CD8-positive, alpha-beta memory T cell (primary cell): ENCODE measurements around the gene INPP5K. TPM values are rescaled to one million over a fixed set of nuclear protein-coding genes. Genes with fewer than 3 reads are reported as not detected.
"Not testable (repeated sequence)": the region's sequence is repeated elsewhere in the genome, so short reads cannot be mapped to it uniquely, and the experiment has no call there.

Experiments used
- CTCF ChIA-PET: fragments of 350-600 bp; sonication (Branson Sonifier 250); formaldehyde crosslinking; loops from one replicate; lab custom pipeline; 2021; ENCODE audit warnings: antibody characterized with exemption; lab: Charles Lee
- POLR2A ChIA-PET: fragments of 350-600 bp; sonication (Branson Sonifier 250); formaldehyde crosslinking; loops from one replicate; lab custom pipeline; 2021; ENCODE audit warnings: antibody characterized with exemption; lab: Charles Lee
- DNase-seq, 5 donors: peaks; one replicate each; pipeline versions ENCODE4 v3.0.0 to v3.0.0-alpha.2; 2020 to 2022; ENCODE audit warnings: mixed read lengths in 1 of 5
- H3K27ac ChIP-seq: one replicate; pipeline ENCODE4 v1.7.0; 2013; ENCODE audit warnings: low read depth, mild to moderate bottlenecking, low read length, moderate library complexity
- H3K27me3 ChIP-seq: 2 replicates; pipeline ENCODE4 v1.7.0; 2013; ENCODE audit warnings: low read length, mild to moderate bottlenecking; ENCODE audit not compliant: insufficient read depth, poor library complexity, severe bottlenecking
- H3K36me3 ChIP-seq: 2 replicates; pipeline ENCODE4 v1.7.0; 2013; ENCODE audit warnings: mild to moderate bottlenecking, low read length, moderate library complexity; ENCODE audit not compliant: insufficient read depth
- H3K4me1 ChIP-seq: 2 replicates; pipeline ENCODE4 v1.7.0; 2013; ENCODE audit warnings: mild to moderate bottlenecking, low read length, moderate library complexity; ENCODE audit not compliant: insufficient read depth
- H3K4me3 ChIP-seq: 2 replicates; pipeline ENCODE4 v1.7.0; 2013; ENCODE audit warnings: mild to moderate bottlenecking, low read length
- H3K9me3 ChIP-seq: 2 replicates; pipeline ENCODE4 v1.7.0; 2013; ENCODE audit warnings: mild to moderate bottlenecking, low read length
- H3K27ac Mint-ChIP-seq, 8 donors: one replicate each; pipeline ENCODE4 v1.8.0; 2020 to 2021; ENCODE audit warnings: mixed read lengths in 8 of 8, mild to moderate bottlenecking in 6 of 8, inconsistent platforms in 3 of 8, moderate library complexity in 3 of 8
- H3K27me3 Mint-ChIP-seq, 2 donors: one replicate each; pipeline ENCODE4 v1.8.0; 2020 to 2021; ENCODE audit warnings: mixed read lengths in 2 of 2, mild to moderate bottlenecking in 1 of 2, moderate library complexity in 1 of 2
- H3K36me3 Mint-ChIP-seq, 3 donors: one replicate each; pipeline ENCODE4 v1.8.0; 2020 to 2021; ENCODE audit warnings: mixed read lengths in 3 of 3, inconsistent platforms in 1 of 3, mild to moderate bottlenecking in 1 of 3
- H3K4me1 Mint-ChIP-seq, 3 donors: one replicate each; pipeline ENCODE4 v1.8.0; 2020 to 2021; ENCODE audit warnings: mixed read lengths in 3 of 3, inconsistent platforms in 1 of 3, mild to moderate bottlenecking in 1 of 3
- H3K4me3 Mint-ChIP-seq, 7 donors: one replicate each; pipeline ENCODE4 v1.8.0; 2020 to 2021; ENCODE audit warnings: mixed read lengths in 7 of 7, mild to moderate bottlenecking in 6 of 7, moderate library complexity in 4 of 7, inconsistent platforms in 2 of 7
- H3K9me3 Mint-ChIP-seq, 5 donors: one replicate each; pipeline ENCODE4 v1.8.0; 2020 to 2022; ENCODE audit warnings: mixed read lengths in 5 of 5, mild to moderate bottlenecking in 3 of 5, moderate library complexity in 2 of 5, inconsistent platforms in 1 of 5
- polyA plus RNA-seq: library from polyadenylated mRNA; unstranded; fragments of 300-500 nt; fragmentation: Illumina TruSeq; gene quantifications from one replicate; pipeline ENCODE4 v1.2.3, GENCODE V29; 2021
- total RNA-seq, 2 experiments: library from RNA; stranded (reverse); gene quantifications; one replicate each; pipeline ENCODE4 v1.2.3, GENCODE V29; 2021

INPP5K gene
- total and polyA plus RNA-seq, 3 experiments from 2014 or later, result 29.5 to 80.2 (median 31.9) TPM

DNA sequence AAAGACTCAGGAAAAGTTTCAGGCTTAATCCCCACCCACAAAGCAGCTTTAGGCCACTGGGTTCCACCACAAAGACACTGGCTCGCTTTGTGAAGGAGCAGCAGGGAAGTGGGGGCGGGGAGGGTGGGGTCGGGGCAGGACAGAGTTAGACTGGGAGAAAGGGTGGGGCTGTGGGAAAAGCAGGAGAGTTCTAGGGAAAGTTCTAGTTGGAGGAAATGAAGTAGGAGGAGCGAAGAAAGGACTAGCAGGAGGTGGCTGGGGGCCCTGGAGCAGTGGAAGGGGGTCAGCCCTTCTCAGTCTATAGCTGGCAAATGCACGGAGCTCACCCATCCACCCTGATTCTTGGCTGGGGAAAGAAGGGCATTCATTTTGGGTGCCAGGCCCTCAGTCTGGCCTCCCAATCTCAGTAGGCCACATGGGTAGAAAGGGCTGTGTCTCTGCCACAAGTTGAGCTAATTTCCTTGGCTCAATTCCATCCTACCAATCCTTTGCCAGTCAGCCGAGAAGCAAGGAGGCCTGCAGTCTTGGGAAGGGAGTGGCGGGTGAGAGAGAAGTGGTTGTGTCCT, 4.6 kb downstream of the INPP5K start:
- Histone ChIP-seq H3K27ac (no peak overlapping the region), H3K27me3 (no peaks in the 10 kb centered on the region), H3K9me3 (no peaks in the 10 kb centered on the region), H3K36me3 (peaks cover 34% of the 10 kb centered on the region), H3K4me3 (no peak overlapping the region), H3K4me1 (peaks cover 15% of the 10 kb centered on the region)
- no peaks in the 10 kb centered on the region for H3K9me3 Mint-ChIP-seq
- POLR2A ChIA-PET, result no interaction called here
- DNase-seq, result no peak
- CTCF ChIA-PET, result interaction anchor here (4.5 kb wide), 1 partner anchor 147 kb away, joined by 20 read pairs; no protein-coding TSS in a partner anchor
- H3K36me3 Mint-ChIP-seq, result peaks cover 0 to 80% (median 11%) of the 10 kb centered on the region in 3 donors
- peaks cover 23 to 45% (median 39%) of the 10 kb centered on the region in 3 donors for H3K4me1 Mint-ChIP-seq
- H3K4me3 Mint-ChIP-seq, result no peak overlapping the region
- peak overlapping the region in 1 of 8 donors; percentile 74 for H3K27ac Mint-ChIP-seq
- no peaks in the 10 kb centered on the region for H3K27me3 Mint-ChIP-seq

DNA sequence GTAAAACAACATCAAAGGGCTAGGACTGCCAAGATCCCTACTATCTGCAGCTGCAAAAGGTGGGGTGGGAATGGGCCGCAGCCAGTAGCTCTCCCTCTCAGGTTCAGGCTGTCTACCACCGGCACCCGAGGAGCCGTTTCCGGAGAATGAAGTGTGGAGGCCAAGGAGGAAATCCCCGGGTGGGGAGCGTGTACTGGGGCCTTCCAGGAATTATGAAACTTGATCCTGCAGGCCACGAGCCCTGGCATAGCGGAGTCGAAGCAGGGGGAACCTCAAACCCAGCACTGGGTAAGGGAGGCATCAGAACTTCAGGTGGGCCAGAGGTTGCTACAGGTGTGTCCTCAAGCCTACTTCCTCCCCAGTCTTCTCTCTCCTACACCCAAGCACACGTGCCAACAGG, 5.1 kb downstream of the INPP5K start:
- no peak for DNase-seq
- H3K4me3 ChIP-seq, result no peak overlapping the region
- H3K9me3 ChIP-seq, result no peaks in the 10 kb centered on the region
- H3K27me3 ChIP-seq, result no peaks in the 10 kb centered on the region
- Mint-ChIP-seq H3K36me3 (peaks cover 0 to 84% (median 11%) of the 10 kb centered on the region in 3 donors), H3K9me3 (no peaks in the 10 kb centered on the region), H3K4me3 (no peak overlapping the region), H3K27me3 (no peaks in the 10 kb centered on the region), H3K27ac (peak overlapping the region in 1 of 8 donors; percentile 75), H3K4me1 (peaks cover 23 to 41% (median 39%) of the 10 kb centered on the region in 3 donors)
- H3K36me3 ChIP-seq, result peaks cover 40% of the 10 kb centered on the region
- POLR2A ChIA-PET, result no interaction called here
- H3K4me1 ChIP-seq, result peaks cover 15% of the 10 kb centered on the region
- CTCF ChIA-PET, result interaction anchor here (4.5 kb wide), 1 partner anchor 146 kb away, joined by 20 read pairs; no protein-coding TSS in a partner anchor
- H3K27ac ChIP-seq, result no peak overlapping the region

DNA sequence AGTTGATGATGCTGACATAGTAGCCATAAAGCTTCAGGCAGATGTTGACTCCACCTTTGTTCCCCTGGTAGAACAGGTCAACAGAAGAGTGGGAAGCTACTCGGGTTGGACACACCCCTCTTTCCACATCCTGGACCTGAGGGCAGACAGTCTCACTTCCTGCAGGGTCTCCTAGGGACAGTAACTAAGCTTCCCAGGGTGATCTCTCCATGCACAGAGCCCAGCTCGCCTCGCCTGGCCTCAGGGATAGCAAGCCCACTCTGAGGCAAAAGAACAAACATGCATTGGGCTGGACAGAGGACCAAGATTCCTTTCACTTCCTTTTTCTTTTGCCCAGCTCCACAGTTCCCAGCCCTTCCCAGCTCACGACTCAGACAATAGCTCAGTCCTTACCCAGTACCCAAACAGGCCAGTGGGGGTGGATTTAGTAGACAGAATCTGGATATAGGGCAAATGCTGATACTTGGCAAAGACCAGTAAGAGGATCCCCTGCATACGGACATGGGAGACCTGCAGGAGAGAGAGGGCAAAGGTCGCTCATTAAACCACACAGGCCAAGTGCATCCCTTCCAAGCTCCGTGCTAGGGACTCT, 7.0 kb downstream of the INPP5K start:
- CTCF ChIA-PET, result interaction anchor here (1.5 to 4.5 kb wide), 2 partner anchors 121 to 144 kb away, joined by 3 to 20 read pairs; no protein-coding TSS in a partner anchor
- no peaks in the 10 kb centered on the region for H3K9me3 ChIP-seq
- POLR2A ChIA-PET, result interaction anchor here (0.5 kb wide), 1 partner anchor 121 kb away, joined by 4 read pairs; no protein-coding TSS in a partner anchor
- H3K4me3 ChIP-seq, result no peak overlapping the region
- Mint-ChIP-seq H3K27ac (no peak overlapping the region), H3K36me3 (peaks cover 0 to 86% (median 11%) of the 10 kb centered on the region in 3 donors), H3K9me3 (no peaks in the 10 kb centered on the region), H3K4me3 (peak overlapping the region in 1 of 7 donors; percentile 32), H3K4me1 (peaks cover 10 to 27% (median 23%) of the 10 kb centered on the region in 3 donors), H3K27me3 (no peaks in the 10 kb centered on the region)
- peaks cover 41% of the 10 kb centered on the region for H3K36me3 ChIP-seq
- no peak overlapping the region for H3K27ac ChIP-seq
- DNase-seq, result no peak
- H3K27me3 ChIP-seq, result no peaks in the 10 kb centered on the region
- H3K4me1 ChIP-seq, result peaks cover 2% of the 10 kb centered on the region

DNA sequence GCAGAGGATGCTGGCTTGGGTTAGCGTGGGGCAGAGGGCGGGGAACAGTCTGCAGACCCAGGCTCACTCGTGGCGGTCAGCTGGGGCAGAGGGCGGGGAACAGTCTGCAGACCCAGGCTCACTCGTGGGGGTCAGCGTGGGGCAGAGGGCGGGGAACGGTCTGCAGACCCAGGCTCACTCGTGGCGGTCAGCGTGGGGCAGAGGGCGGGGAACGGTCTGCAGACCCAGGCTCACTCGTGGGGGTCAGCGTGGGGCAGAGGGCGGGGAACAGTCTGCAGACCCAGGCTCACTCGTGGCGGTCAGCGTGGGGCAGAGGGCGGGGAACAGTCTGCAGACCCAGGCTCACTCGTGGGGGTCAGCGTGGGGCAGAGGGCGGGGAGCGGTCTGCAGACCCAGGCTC, 7.7 kb downstream of the INPP5K start:
- POLR2A ChIA-PET, H3K27ac ChIP-seq, H3K4me1 ChIP-seq, H3K27me3 ChIP-seq, H3K27ac Mint-ChIP-seq, H3K4me3 Mint-ChIP-seq, H3K9me3 ChIP-seq, DNase-seq, H3K4me3 ChIP-seq, H3K27me3 Mint-ChIP-seq, H3K9me3 Mint-ChIP-seq: not testable (repeated sequence)
- peaks cover 41% of the 10 kb centered on the region for H3K36me3 ChIP-seq
- peaks cover 8 to 21% (median 19%) of the 10 kb centered on the region in 3 donors for H3K4me1 Mint-ChIP-seq
- CTCF ChIA-PET, result interaction anchor here (1.5 kb wide), 1 partner anchor 122 kb away, joined by 3 read pairs; no protein-coding TSS in a partner anchor
- peaks cover 0 to 87% (median 13%) of the 10 kb centered on the region in 3 donors for H3K36me3 Mint-ChIP-seq

DNA sequence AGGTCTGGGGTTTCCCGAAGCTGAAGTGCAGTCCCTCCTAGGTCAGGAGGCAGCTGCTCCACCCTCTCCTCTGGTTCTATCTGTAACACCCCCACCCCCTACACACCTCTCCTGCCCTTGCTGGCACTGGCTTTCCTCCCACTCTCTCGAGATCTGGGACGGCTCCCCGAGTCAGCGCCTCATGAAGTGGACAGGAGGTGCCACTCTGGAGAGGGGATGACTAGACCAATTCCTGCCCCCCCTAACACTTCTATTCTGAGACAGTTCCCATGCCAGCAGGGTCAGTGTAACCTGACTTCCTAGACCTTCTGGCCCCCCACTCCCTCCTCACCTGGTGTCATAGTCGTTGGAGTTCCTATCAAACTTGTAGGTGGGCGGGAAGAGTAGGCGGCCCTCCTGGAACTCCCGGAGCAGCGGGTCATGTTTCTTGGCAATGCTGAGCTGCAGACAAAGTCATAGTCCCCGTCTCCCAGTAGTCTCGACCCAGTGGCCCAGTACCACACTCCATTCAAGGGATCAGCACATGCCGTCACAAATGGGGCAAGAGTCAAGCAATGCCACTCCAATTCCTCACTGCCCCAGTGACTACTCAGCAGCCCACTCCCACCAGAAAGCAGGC, 9.7 kb downstream of the INPP5K start:
- Histone ChIP-seq H3K27me3 (no peaks in the 10 kb centered on the region), H3K4me3 (no peak overlapping the region), H3K9me3 (no peaks in the 10 kb centered on the region), H3K4me1 (no peaks in the 10 kb centered on the region), H3K27ac (no peak overlapping the region), H3K36me3 (peaks cover 23% of the 10 kb centered on the region)
- Mint-ChIP-seq H3K4me1 (peaks cover 7 to 10% (median 9%) of the 10 kb centered on the region in 3 donors), H3K4me3 (no peak overlapping the region), H3K27ac (peak overlapping the region in 2 of 8 donors; percentile 50 to 61), H3K36me3 (peaks cover 0 to 73% (median 8%) of the 10 kb centered on the region in 3 donors), H3K27me3 (no peaks in the 10 kb centered on the region), H3K9me3 (no peaks in the 10 kb centered on the region)
- POLR2A ChIA-PET, result no interaction called here
- no peak for DNase-seq
- CTCF ChIA-PET, result no interaction called here

DNA sequence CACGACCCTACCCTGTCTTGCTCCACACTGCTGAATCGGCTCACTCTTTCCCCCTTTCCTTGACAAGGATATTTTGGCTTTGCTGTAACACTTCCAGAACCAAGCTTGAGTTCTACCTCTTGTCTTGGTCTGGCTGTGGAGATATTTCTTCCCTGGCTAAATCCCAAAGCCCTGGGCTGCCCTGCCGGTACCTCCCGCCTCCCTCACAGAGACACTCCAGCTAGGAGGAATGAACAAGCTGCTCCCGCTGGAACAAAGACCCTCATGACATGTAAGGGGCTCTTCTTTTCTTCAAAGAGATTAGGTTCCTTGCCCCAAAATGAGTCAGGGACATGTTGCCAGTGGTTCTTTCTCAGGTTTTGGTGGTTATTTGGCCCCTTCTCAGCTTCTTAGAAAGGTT, 10.8 kb downstream of the INPP5K start:
- Mint-ChIP-seq H3K27me3 (no peaks in the 10 kb centered on the region), H3K4me1 (peaks cover 4 to 10% (median 9%) of the 10 kb centered on the region in 3 donors), H3K9me3 (no peaks in the 10 kb centered on the region), H3K27ac (peak overlapping the region in 1 of 8 donors; percentile 90), H3K4me3 (no peak overlapping the region), H3K36me3 (peaks cover 0 to 67% (median 8%) of the 10 kb centered on the region in 3 donors)
- H3K4me3 ChIP-seq, result no peak overlapping the region
- no peaks in the 10 kb centered on the region for H3K27me3 ChIP-seq
- H3K27ac ChIP-seq, result no peak overlapping the region
- no peak for DNase-seq
- H3K4me1 ChIP-seq, result no peaks in the 10 kb centered on the region
- peaks cover 20% of the 10 kb centered on the region for H3K36me3 ChIP-seq
- CTCF ChIA-PET, result interaction anchor here (1.4 to 2.3 kb wide), 3 partner anchors 10 to 140 kb away, joined by 3 to 8 read pairs (median 4); partner anchors contain the start of gene INPP5K
- no peaks in the 10 kb centered on the region for H3K9me3 ChIP-seq
- POLR2A ChIA-PET, result interaction anchor here (1.7 kb wide), 1 partner anchor 12 kb away, joined by 4 read pairs; no protein-coding TSS in a partner anchor

DNA sequence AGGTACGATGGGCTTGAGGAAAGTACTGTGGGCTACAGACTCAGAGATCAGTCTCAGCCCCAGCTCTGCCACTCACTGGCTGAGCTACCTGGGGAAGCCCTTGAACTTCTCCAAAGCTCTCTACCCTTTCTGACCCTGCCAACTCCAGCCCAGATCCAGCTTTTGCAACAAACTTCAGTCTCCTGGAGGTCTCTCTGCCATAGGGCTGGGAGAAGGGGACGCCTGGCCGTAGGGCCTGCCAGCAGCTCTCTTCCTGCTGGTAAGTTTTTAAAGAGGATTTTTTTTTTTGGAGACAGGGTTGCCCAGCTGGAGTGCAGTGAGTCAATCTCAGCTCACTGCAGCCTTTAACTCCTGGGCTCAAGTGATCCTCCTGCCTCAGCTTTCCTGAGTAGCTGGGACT, 11.5 kb downstream of the INPP5K start:
- peaks cover 4 to 8% (median 8%) of the 10 kb centered on the region in 3 donors for H3K4me1 Mint-ChIP-seq
- Histone ChIP-seq H3K9me3 (no peaks in the 10 kb centered on the region), H3K27ac (no peak overlapping the region), H3K36me3 (peaks cover 18% of the 10 kb centered on the region), H3K27me3 (no peaks in the 10 kb centered on the region), H3K4me1 (no peaks in the 10 kb centered on the region), H3K4me3 (no peak overlapping the region)
- H3K36me3 Mint-ChIP-seq, result peaks cover 0 to 65% (median 8%) of the 10 kb centered on the region in 3 donors
- DNase-seq, result no peak
- no peak overlapping the region for H3K27ac Mint-ChIP-seq
- H3K4me3 Mint-ChIP-seq, result no peak overlapping the region
- CTCF ChIA-PET, result interaction anchor here (1.4 to 2.3 kb wide), 3 partner anchors 11 to 140 kb away, joined by 3 to 8 read pairs (median 4); partner anchors contain the start of gene INPP5K
- POLR2A ChIA-PET, result interaction anchor here (1.7 kb wide), 1 partner anchor 11 kb away, joined by 4 read pairs; no protein-coding TSS in a partner anchor
- H3K27me3 Mint-ChIP-seq, result no peaks in the 10 kb centered on the region
- H3K9me3 Mint-ChIP-seq, result no peaks in the 10 kb centered on the region
